NCI-H446 treated with DMSO at 0.1 percent for 48 hours (cell line): ENCODE measurements around the gene TMCC3.
"Not testable (repeated sequence)": the region's sequence is repeated elsewhere in the genome, so short reads cannot be mapped to it uniquely, and the experiment has no call there.

ENCODE experiments used
- DNase-seq: peaks from one replicate; lab custom pipeline; 2025; lab: John Stamatoyannopoulos, UW

Gene TMCC3

DNA sequence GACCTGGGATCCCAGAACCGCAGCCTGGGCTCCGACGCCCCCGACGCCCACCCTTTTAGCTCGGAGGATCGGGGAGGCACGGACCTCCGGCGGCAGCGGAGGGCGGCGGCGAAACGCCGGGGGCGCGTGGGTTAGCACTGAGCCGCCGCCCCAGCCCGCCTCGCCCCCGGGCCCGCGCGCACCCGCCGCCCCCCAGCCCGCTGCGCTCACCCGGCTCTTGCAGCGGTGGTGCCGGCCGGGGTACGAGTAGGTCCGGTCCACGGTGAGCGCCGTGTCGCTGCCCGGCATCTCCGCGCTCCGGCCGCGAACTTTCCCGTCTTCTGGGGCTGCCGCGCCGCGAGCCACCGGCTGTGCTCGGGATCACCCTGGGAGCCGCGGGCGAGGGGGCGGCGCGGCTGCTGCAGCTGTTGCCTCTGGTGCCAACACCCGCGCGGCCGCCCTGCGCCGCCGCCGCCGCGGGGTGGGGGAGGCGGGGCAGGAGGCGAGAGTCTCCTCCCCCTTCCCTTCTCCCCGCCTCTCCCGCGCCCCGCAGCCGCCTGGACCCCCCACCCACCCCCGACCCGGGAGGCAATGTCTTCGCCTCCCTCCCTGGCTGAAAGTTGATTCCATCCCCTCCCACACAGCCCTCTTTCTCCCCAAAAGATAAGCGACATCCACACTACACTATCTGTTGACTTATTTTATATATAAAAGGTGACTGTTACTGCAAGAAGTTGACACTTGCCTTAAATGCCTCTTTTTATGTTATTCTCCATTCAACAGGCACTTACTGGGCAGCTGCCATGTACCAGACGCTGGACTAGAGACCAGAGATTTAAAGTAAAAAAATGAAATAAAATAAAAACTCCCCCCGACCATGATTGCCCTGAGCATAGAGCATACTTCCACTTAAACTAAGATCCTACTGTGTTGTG is at the start of gene TMCC3:
TMCC3 (minus strand) TSS at position 415 of the 914 bp plus-strand sequence; CDS start at position 288, 127 bp downstream.
- no peak for DNase-seq

- no peak for DNase-seq
Measured at GRCh38 chr12:94699801-94700200, 49.4 kb upstream of the TMCC3 start.

DNA sequence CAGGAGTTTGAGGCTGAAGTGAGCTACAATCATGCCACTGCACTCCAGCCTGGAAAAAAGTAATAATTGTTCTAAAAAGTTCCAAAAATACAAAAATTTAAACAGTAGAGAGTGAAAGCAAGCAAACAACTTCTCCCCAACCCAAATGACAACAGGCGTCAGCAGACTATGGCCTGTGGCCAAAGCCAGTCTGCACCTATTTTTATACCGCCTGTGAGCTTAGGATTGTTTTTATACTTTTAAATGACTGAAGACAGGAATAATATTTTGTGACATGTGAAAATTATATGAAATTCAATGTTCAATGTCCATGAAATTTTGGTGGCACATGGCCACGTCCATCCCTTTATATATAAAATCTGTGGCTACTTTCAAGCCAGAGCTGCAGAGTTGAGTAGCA is 48.2 kb upstream of the TMCC3 start:
- DNase-seq, result no peak

- DNase-seq, result no peak
Measured at GRCh38 chr12:94697631-94698030, 47.3 kb upstream of the TMCC3 start.

DNA sequence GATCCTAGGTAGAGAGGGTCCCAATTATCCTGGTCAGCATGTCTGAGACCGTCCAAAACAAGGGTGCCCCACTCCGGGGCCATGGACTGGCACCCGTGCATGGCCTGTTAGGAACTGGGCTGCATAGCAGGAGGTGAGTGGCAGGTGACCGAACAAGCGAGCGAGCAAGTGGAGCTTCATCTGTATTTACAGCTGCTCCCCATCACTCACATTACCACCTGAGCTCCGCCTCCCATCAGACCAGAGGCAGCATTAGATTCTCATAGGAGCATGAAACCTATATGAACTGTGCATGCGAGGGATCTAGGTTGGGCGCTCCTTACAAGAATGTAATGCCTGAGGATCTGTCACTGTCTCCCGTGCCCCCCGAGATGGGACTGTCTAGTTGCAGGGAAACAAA is 44.4 kb upstream of the TMCC3 start:
- DNase-seq, result no peak

GRCh38 chr12:94692826-94693225 is 42.5 kb upstream of the TMCC3 start:
- DNase-seq, result not testable (repeated sequence)

DNA sequence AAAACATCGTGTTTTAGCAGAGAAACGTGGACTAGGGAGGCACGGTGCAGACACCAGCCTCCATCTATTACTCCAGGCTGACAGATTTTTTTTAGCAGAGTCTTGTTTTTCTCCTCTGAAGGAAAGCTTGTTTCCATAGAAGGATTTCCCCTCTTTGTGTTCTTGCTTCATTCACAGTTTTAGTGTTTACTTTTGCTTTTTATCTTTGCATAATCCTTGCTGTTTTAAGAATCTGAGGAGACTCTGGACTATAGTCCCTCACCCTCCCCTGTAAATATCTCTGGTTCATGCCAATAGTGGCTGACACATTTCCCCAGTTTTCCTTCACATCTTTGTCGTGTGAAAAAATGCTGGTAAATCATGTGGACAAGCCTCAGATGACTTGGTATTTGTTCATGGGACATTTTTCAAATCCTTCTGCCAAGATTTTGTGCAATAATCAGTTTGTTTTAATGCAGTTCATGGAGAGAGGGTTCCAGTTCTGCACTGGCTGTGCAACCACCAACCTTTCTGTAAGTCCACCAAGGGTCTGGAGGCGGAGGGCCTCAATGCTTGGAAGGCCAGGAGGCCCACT is 39.9 kb upstream of the TMCC3 start:
- DNase-seq, result no peak

- DNase-seq, result no peak
Measured at GRCh38 chr12:94689646-94690036, 39.3 kb upstream of the TMCC3 start.

GRCh38 chr12:94689002-94689645 is 38.8 kb upstream of the TMCC3 start:
- no peak for DNase-seq

GRCh38 chr12:94687891-94688290 is 37.5 kb upstream of the TMCC3 start:
- DNase-seq, result no peak

GRCh38 chr12:94686834-94687628 is 36.7 kb upstream of the TMCC3 start:
- DNase-seq, result no peak

- no peak for DNase-seq
Measured at GRCh38 chr12:94684416-94685142, 34.2 kb upstream of the TMCC3 start.

DNA sequence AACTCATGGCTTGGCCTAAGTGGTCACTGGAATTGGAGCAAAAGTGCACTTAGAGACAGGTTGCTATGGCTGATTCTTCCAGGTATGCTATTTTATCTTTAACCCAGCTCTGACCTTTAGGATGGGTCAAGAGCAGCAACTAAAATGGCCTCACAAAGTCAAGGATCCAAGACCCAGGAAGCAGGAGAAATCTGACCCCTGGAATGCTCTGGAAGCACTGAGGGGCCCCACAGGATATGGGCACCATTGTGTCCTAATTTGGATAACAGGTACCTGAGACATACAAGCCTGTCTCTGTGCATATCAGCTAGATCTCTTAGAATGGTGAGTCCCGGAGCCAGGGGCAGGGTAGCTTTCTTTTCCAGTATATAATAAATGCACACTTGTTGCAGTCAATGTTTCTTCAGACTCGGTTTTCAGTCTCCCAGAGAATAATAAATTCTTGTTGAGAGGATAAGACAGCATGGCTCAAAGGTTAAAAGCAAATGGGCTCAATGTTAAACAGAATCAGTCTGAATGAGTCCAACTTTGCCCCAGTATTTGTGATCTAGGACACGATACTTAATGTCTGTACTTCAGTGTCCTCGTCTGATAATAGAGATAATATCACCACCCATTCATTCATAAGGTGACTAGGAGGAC is 29.3 kb upstream of the TMCC3 start:
- DNase-seq, result no peak

DNA sequence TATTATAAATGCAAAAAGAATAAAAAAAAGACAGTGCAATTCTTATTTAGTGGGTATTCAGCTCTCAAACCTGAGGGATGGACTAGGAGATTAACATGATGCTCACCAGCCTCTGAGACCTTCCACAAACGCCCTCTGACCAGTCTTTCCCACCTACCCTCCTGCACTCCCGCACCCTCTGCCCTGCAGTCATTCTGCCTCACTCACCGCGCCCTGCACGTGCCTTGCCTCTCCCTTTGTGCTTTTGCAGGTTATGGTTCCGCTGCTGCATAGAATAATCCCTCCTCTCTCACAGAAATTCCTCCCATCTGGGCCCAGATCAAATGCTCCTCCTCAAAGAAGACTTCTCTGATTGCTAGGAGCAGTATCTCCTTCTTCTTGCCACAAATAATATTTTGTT is 28.5 kb upstream of the TMCC3 start:
- no peak for DNase-seq

GRCh38 chr12:94678379-94678778 is 28.0 kb upstream of the TMCC3 start:
- no peak for DNase-seq

- no peak for DNase-seq
Measured at GRCh38 chr12:94677778-94678177, 27.4 kb upstream of the TMCC3 start.

DNA sequence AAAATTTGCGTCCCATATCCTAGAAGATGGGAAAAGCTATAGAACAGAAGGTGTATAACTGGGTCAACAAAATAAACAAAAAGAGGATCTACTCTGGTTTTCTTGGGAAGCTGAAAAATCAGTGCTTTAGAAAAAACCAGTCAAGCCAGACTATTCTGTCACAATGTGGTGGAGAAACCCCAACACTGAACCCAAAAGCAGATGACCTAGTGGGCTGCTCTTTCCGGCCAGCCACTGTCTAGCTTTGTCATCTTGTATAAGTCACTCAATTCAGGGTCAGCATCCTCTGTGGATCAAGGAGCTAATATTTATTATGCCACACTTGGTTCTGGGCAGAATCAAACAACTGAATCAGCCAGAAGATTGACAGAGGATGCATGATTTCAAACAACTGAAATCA is 26.6 kb upstream of the TMCC3 start:
- DNase-seq, result no peak

DNA sequence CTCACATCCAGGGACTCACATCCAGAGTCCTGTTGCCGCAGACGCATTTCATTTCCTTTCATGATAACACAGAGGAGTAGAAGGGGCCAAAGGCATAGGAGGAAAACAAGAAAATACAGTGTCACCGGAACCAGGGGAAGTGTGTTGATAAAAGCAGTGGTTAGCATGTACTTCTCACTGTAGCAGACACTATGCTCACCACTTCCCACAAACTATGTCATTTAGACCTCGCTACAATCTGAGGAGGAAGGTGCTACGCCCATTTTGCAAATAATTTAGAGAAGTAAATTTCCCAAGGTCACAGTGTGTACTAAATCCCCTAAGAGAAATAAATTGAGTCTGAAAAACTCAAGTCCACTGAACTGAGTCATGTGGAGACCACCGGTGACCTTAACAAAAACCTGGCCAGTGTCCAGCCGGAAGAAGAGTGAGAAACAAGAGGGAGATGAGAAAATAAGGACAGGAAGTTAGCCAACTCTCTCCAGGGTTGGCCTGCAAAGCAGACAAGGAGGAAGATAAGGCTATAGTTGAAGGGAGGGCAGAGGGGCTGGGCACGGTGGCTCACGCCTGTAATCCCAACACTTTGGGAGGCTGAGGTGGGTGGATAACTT is 25.8 kb upstream of the TMCC3 start:
- no peak for DNase-seq

- no peak for DNase-seq
Measured at GRCh38 chr12:94674835-94675234, 24.5 kb upstream of the TMCC3 start.

DNA sequence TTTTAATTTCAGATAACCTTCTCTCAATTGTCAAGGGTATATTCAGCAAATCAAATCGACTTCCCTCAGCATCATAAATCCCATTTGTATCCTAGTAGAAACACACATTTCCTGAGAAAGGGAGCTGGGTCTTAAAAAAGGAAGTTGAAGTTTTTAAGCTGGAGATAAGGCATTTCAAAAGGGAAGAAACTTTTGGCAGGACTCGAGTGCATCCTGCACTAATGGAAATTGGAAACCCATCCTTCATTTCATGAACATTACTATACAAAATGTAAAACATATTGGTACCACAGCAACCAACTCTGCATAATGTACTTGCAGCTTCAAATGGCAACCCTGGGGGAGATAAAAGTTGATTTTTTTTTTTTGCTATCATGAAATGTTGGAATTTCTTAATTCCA is 23.7 kb upstream of the TMCC3 start:
- DNase-seq, result no peak

GRCh38 chr12:94673496-94673895 is 23.1 kb upstream of the TMCC3 start:
- no peak for DNase-seq
